Measurements from ENCODE around the gene MCTP1. TPM values are rescaled to one million over a fixed set of nuclear protein-coding genes. Genes with fewer than 3 reads are reported as not detected.

MCTP1 gene
- total RNA-seq, 1 experiment from 2014 or later: 25.8 TPM

DNA sequence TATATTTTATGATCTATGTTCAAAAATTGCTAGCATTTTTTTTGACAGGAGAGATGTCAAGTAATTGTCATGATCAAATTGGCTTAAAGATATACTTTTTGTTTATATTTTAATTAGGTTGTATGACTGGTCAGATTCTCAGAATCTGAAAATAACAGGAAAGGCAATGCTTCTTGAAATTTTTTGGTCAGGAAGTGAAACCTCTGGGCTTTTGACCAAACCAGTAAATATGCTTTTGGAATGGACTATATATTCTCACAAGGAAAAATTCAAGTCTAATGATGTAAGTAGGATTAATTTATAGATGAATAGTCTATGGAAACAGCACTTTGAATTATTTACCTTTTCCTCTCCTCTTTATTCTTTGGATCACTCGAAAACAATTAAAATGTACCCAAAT is 614.2 kb downstream of the MCTP1 start:
- no TSS peak for BruUV-seq (replicated peaks)
- POLR2A ChIA-PET (ENCODE audit: low non-redundant PET): no interaction called here

DNA sequence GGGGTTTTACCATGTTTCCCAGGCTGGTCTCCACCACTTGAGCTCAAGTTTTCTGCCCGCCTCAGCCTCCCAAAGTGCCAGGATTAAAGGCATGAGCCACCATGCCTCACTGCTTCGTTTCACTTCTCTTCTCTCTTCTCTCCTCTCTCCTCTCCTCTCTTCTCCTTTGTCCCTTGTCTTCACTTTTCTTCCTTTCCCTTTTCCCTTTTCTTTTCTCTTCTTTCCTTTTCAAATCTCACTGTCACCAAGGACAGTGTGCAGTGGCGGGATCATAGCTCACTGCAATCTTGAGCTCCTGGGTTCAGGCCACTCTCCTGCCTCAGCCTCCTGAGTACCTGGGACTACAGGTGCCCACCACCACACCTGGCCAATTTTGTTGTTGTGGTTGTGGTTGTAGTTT is 617.0 kb downstream of the MCTP1 start:
- no peaks in the 10 kb centered on the region for H3K27me3 ChIP-seq (replicated peaks; ENCODE audit: insufficient read depth, low read depth, low read length, poor library complexity)
- no peaks in the 10 kb centered on the region for H3K9me3 ChIP-seq (ENCODE audit: low read depth, low read length, poor library complexity, severe bottlenecking)
- BruUV-seq (replicated peaks): no TSS peak
- no peaks in the 10 kb centered on the region for H3K4me1 ChIP-seq (ENCODE audit: insufficient read depth, low read length, poor library complexity, severe bottlenecking)
- POLR2A ChIA-PET (ENCODE audit: low non-redundant PET): no interaction called here
- H3K27ac ChIP-seq (ENCODE audit: low read depth, low read length, poor library complexity, severe bottlenecking): no peak overlapping the region
- H3K4me3 ChIP-seq (ENCODE audit: low read depth, low read length, poor library complexity, severe bottlenecking): no peak overlapping the region
- CTCF ChIA-PET: no interaction called here
- no peaks in the 10 kb centered on the region for H3K36me3 ChIP-seq (ENCODE audit: insufficient read depth, low read length, poor library complexity, severe bottlenecking)
- DNase-seq (ENCODE audit: low spot score): no peak
- intact Hi-C loops (cut with micrococcal nuclease; ENCODE audit: unreplicated experiment): no loop called here
- no peak for TF ChIP-seq EZH2 (IDR thresholded peaks at IDR 0.05; ENCODE audit: borderline replicate concordance, low read depth, low read length, poor library complexity, severe bottlenecking)
- TF ChIP-seq, protein P1, sequence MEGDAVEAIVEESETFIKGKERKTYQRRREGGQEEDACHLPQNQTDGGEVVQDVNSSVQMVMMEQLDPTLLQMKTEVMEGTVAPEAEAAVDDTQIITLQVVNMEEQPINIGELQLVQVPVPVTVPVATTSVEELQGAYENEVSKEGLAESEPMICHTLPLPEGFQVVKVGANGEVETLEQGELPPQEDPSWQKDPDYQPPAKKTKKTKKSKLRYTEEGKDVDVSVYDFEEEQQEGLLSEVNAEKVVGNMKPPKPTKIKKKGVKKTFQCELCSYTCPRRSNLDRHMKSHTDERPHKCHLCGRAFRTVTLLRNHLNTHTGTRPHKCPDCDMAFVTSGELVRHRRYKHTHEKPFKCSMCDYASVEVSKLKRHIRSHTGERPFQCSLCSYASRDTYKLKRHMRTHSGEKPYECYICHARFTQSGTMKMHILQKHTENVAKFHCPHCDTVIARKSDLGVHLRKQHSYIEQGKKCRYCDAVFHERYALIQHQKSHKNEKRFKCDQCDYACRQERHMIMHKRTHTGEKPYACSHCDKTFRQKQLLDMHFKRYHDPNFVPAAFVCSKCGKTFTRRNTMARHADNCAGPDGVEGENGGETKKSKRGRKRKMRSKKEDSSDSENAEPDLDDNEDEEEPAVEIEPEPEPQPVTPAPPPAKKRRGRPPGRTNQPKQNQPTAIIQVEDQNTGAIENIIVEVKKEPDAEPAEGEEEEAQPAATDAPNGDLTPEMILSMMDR (conservative IDR thresholded peaks at IDR 0.05; ENCODE audit: low read depth, low read length): no peak

More for the DNA sequence above, 614.2 kb downstream of the MCTP1 start:
- no peak for DNase-seq (ENCODE audit: low spot score)
- Histone ChIP-seq H3K27me3 (replicated peaks; ENCODE audit: insufficient read depth, low read depth, low read length, poor library complexity) (no peaks in the 10 kb centered on the region), H3K36me3 (ENCODE audit: insufficient read depth, low read length, poor library complexity, severe bottlenecking) (no peaks in the 10 kb centered on the region), H3K4me1 (ENCODE audit: insufficient read depth, low read length, poor library complexity, severe bottlenecking) (no peaks in the 10 kb centered on the region), H3K27ac (ENCODE audit: low read depth, low read length, poor library complexity, severe bottlenecking) (no peak overlapping the region), H3K9me3 (ENCODE audit: low read depth, low read length, poor library complexity, severe bottlenecking) (no peaks in the 10 kb centered on the region), H3K4me3 (ENCODE audit: low read depth, low read length, poor library complexity, severe bottlenecking) (no peak overlapping the region)
- no peak for TF ChIP-seq EZH2 (IDR thresholded peaks at IDR 0.05; ENCODE audit: borderline replicate concordance, low read depth, low read length, poor library complexity, severe bottlenecking)
- TF ChIP-seq, protein P1 (conservative IDR thresholded peaks at IDR 0.05; ENCODE audit: low read depth, low read length): no peak
- intact Hi-C loops (cut with micrococcal nuclease; ENCODE audit: unreplicated experiment): no loop called here
- CTCF ChIA-PET: no interaction called here

DNA sequence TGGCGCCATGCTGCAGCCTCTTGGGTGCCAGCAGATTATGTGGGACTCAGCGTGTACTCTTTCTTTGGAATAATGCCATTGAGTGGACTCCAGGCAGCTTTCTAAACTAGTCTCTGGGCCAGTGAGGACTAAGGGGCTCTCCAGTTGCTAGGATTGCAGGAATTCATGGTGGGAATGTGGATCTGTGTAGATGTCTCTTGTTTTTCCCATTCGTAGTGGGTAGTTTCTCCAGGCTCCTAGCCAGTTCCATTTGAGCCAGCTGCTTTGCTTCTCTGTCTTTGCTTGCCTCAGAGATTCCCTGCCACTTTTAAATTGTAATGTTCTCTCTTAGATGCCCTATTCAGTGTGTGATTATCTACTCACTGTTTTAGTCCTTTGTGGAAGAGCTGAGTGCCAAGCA is 623.8 kb downstream of the MCTP1 start:
- peaks cover 20% of the 10 kb centered on the region for H3K9me3 ChIP-seq (ENCODE audit: low read depth, low read length, poor library complexity, severe bottlenecking)
- no peak overlapping the region for H3K27ac ChIP-seq (ENCODE audit: low read depth, low read length, poor library complexity, severe bottlenecking)
- POLR2A ChIA-PET (ENCODE audit: low non-redundant PET): no interaction called here
- intact Hi-C loops (cut with micrococcal nuclease; ENCODE audit: unreplicated experiment): no loop called here
- H3K4me1 ChIP-seq (ENCODE audit: insufficient read depth, low read length, poor library complexity, severe bottlenecking): no peaks in the 10 kb centered on the region
- H3K4me3 ChIP-seq (ENCODE audit: low read depth, low read length, poor library complexity, severe bottlenecking): no peak overlapping the region
- no peak for DNase-seq (ENCODE audit: low spot score)
- TF ChIP-seq, protein P1 (conservative IDR thresholded peaks at IDR 0.05; ENCODE audit: low read depth, low read length): no peak
- no peak for TF ChIP-seq EZH2 (IDR thresholded peaks at IDR 0.05; ENCODE audit: borderline replicate concordance, low read depth, low read length, poor library complexity, severe bottlenecking)
- CTCF ChIA-PET: no interaction called here
- no TSS peak for BruUV-seq (replicated peaks)
- no peaks in the 10 kb centered on the region for H3K27me3 ChIP-seq (replicated peaks; ENCODE audit: insufficient read depth, low read depth, low read length, poor library complexity)
- H3K36me3 ChIP-seq (ENCODE audit: insufficient read depth, low read length, poor library complexity, severe bottlenecking): peaks cover 19% of the 10 kb centered on the region
